HG03103 (cell line): Measurements from ENCODE around the gene ZNF853.
"Not testable (repeated sequence)": the region's sequence is repeated elsewhere in the genome, so short reads cannot be mapped to it uniquely, and the experiment has no call there.

Experiments used
- ATAC-seq: cut with Tn5 transposase; IDR thresholded peaks from one replicate; pipeline ENCODE4 v1.9.1; 2021; ENCODE audit warnings: low read depth; ENCODE audit not compliant: unreplicated experiment

Gene ZNF853

DNA sequence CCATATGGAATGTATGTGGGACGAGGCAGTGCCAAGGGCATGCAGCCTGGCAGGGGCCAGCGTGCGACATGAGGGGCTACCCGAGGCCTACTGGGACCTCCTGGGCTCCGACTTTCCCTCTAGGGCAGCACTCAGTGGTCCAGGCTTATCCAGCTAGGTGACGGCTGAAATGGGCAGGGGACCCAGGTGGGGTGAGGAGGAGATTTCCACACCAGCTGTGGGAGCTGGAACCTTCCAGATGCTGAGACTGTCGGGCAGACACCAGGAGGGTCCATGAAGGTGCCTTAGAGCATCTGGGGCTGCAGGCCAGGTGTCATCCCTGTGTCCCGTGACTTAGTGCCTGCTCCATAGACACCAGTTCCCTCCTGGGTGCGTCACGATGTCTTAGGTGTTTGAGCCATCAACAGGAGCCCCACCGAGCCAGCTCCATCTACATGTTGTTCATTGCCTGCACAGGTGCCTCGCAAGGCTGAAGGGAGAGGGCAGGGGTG, 35.2 kb downstream of the ZNF853 start:
- no peak for ATAC-seq

DNA sequence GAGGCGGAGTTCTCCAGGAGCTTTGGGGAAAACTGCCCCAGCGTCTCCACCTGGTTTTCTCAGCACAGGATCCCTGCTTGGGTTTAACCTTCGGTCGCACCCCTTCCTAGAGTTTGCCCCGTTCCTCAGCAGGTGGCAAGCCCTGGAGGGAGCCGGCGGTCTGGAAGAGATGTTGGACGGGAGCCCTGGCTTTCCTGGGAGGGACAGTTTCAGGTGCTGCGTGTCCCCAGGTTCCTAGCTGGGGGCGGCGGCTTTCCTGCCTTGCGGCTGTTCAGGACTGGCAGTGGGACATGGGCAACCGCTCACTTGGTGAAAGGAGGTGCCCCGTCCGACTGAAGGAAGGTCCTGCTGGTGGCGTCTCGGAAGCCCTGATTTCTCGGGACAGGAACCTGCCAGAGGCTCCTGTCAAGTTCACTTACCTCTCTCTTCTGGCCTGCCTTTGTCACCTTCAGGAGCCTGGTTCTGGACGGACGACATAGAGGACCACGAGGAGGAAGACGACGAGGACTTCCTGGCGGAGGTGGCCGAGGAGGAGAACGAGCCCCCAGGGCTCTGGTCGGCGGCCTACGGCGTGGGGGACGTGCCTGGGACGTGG, 36.5 kb downstream of the ZNF853 start:
- ATAC-seq: no peak

- no peak for ATAC-seq
Measured at GRCh38 chr7:6652446-6653011, 37.1 kb downstream of the ZNF853 start.

DNA sequence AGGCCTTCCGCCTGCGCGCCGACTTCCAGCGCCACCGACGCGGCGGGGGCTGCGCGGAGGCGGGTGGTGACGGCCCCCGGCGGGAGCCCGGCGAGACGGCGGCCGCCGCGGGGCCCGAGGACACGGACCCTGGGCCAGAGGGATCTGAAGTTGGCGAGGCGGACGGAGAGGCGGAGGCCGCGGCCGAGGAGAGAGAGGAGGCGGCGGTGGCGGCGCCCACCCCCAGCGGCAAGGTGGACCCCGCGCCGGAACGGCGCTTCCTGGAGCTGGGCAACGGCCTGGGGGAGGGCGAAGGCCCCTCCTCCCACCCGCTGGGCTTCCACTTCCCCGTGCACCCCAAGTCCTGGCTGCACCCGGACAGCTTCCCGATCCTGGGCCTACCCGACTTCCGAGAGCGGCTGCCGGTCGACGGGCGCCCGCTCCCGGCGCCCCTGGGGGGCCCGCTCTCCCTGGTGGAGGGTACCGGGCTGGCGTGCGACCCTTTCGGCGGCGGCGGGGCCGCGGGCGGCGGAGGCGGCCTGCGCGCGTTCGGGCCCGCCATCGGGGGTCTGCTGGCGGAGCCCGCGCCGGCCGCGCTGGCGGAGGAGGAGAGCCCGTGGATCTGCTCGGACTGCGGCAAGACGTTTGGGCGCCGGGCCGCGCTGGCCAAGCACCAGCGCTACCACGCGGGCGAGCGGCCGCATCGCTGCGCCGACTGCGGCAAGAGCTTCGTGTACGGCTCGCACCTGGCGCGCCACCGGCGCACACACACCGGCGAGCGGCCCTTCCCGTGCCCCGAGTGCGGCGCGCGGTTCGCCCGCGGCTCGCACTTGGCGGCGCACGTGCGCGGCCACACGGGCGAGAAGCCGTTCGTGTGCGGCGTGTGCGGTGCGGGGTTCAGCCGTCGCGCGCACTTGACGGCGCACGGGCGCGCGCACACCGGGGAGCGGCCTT, 37.9 kb downstream of the ZNF853 start:
- ATAC-seq: no peak

DNA sequence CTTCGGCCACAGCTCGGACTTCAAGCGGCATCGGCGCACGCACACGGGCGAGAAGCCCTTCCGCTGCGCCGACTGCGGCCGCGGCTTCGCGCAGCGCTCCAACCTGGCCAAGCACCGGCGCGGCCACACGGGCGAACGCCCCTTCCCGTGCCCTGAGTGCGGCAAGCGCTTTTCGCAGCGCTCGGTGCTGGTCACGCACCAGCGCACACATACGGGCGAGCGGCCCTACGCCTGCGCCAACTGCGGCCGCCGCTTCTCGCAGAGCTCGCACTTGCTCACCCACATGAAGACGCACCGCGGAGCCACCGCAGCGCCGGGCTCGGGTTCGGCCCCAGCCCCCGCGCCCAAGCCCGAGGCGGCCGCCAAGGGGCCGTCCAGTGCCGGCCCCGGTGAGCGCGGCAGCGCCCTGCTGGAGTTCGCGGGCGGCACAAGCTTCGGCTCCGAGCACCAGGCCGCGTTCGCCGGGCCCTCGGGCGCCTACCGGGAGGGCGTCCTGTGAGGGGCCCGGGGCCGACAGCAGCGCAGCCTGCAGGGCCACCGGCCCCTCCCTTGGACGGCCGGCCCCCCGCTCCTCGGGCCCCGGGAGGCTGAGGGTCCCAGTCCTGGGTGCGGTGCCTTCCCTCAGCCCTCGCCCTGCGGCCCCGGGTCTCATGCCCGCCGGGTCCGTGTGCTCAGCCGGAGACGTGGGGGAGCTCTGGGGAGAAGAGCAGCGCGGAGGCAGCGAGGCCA, 38.9 kb downstream of the ZNF853 start:
- ATAC-seq: no peak

GRCh38 chr7:6654842-6655610, 39.6 kb downstream of the ZNF853 start:
- ATAC-seq: no peak

GRCh38 chr7:6655636-6656385, 40.4 kb downstream of the ZNF853 start:
- ATAC-seq: no peak

- ATAC-seq: no peak
Measured at GRCh38 chr7:6656413-6656812, 41.0 kb downstream of the ZNF853 start.

- ATAC-seq: no peak
Measured at GRCh38 chr7:6658618-6659345, 43.4 kb downstream of the ZNF853 start.

DNA sequence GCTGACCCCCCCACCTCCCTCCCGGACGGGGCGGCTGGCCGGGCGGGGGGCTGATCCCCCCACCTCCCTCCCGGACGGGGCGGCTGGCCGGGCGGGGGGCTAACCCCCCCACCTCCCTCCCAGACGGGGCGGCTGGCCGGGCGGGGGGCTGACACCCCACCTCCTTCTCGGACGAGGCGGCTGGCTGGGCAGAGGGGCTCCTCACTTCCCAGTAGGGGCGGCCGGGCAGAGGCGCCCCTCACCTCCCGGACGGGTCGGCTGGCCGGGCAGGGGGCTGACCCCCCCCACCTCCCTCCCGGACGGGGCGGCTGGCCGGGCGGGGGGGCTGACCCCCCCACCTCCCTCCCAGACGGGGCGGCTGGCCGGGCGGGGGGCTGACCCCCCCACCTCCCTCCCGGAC, 55.4 kb downstream of the ZNF853 start:
- ATAC-seq: not testable (repeated sequence)
